BJ (cell line): ENCODE data around the gene PTGES. TPM values are rescaled to one million over a fixed set of nuclear protein-coding genes. Genes with fewer than 3 reads are reported as not detected.
A peak's percentile ranks its signal among the peaks of the same experiment; 100 is the strongest.

ENCODE experiments used
- CTCF ChIA-PET: fragments of 350-600 bp; formaldehyde crosslinking; extraction: SDS; loops from one replicate; lab custom pipeline; 2021; ENCODE audit warnings: antibody characterized with exemption, inconsistent platforms; lab: Yijun Ruan, JAX
- POLR2A ChIA-PET: fragments of 300-600 bp; sonication (Branson Sonifier 250); formaldehyde crosslinking; extraction: SDS; loops from one replicate; lab custom pipeline; 2021; ENCODE audit warnings: antibody characterized with exemption; lab: Charles Lee
- DNase-seq: peaks from one replicate; pipeline ENCODE4 v3.0.0-alpha.2; 2011; ENCODE audit warnings: low read depth
- H3K27me3 ChIP-seq: 2 replicates; pipeline ENCODE4 v1.6.0; 2011; ENCODE audit warnings: low read length; ENCODE audit not compliant: control insufficient read depth, insufficient read depth
- H3K36me3 ChIP-seq: 2 replicates; pipeline ENCODE4 v1.5.1; 2011; ENCODE audit warnings: low read length; ENCODE audit not compliant: control insufficient read depth, insufficient read depth
- H3K4me3 ChIP-seq: 2 replicates; pipeline ENCODE4 v1.5.1; 2011; ENCODE audit warnings: low read depth, mild to moderate bottlenecking, control low read depth, low read length
- CTCF ChIP-seq: IDR thresholded peaks from 2 replicates; pipeline ENCODE4 v1.5.1; 2011; ENCODE audit warnings: low read depth, mild to moderate bottlenecking, control low read depth, inconsistent platforms, low read length, moderate library complexity; ENCODE audit not compliant: insufficient read depth
- polyA plus RNA-seq: library from polyadenylated mRNA; depleted of rRNA; stranded (reverse); fragments of >200 nt; gene quantifications from 2 replicates; pipeline ENCODE4 v1.2.3, GENCODE V29; 2011

Gene PTGES
- polyA plus RNA-seq, 1 experiment = 16.4 TPM

- no peaks in the 10 kb centered on the region for H3K36me3 ChIP-seq
- H3K4me3 ChIP-seq = no peak overlapping the region
- no peak for DNase-seq
- POLR2A ChIA-PET = no interaction called here
- CTCF ChIA-PET = interaction anchor here (1.1 to 2.2 kb wide), 3 partner anchors 19 to 114 kb away, joined by 4 to 10 read pairs (median 6); no protein-coding TSS in a partner anchor
- no peak for TF ChIP-seq CTCF
- no peaks in the 10 kb centered on the region for H3K27me3 ChIP-seq
These were observed 4.2 kb upstream of the PTGES start for GRCh38 chr9:129757045-129757444.

- H3K27me3 ChIP-seq = no peaks in the 10 kb centered on the region
- no peak overlapping the region for H3K4me3 ChIP-seq
- no peak for DNase-seq
- CTCF ChIA-PET = interaction anchor here (1.1 to 2.2 kb wide), 3 partner anchors 18 to 113 kb away, joined by 4 to 10 read pairs (median 6); no protein-coding TSS in a partner anchor
- POLR2A ChIA-PET = no interaction called here
- no peaks in the 10 kb centered on the region for H3K36me3 ChIP-seq
- TF ChIP-seq CTCF = no peak
These were observed 3.3 kb upstream of the PTGES start for GRCh38 chr9:129756191-129756590.

GRCh38 chr9:129755151-129755550 is 2.3 kb upstream of the PTGES start:
- POLR2A ChIA-PET = no interaction called here
- Histone ChIP-seq H3K27me3 (no peaks in the 10 kb centered on the region), H3K36me3 (no peaks in the 10 kb centered on the region), H3K4me3 (no peak overlapping the region)
- TF ChIP-seq CTCF = no peak
- no peak for DNase-seq
- CTCF ChIA-PET = interaction anchor here (1.0 to 2.2 kb wide), 3 partner anchors 17 to 28 kb away, joined by 3 to 10 read pairs (median 6); no protein-coding TSS in a partner anchor

GRCh38 chr9:129751841-129752801 is 721 bp downstream of the PTGES start:
- Histone ChIP-seq H3K4me3 (peak overlapping the region; percentile 43), H3K27me3 (no peaks in the 10 kb centered on the region), H3K36me3 (no peaks in the 10 kb centered on the region)
- CTCF ChIA-PET = interaction anchor here (1.0 to 3.0 kb wide), 9 partner anchors 10 to 37 kb away, joined by 3 to 21 read pairs (median 4); no protein-coding TSS in a partner anchor
- POLR2A ChIA-PET = interaction anchor here (0.6 kb wide), 1 partner anchor 250 kb away, joined by 7 read pairs; no protein-coding TSS in a partner anchor
- no peak for TF ChIP-seq CTCF
- no peak for DNase-seq
